ENCODE results near the gene LRRC34.
A peak's percentile ranks its signal among the peaks of the same experiment; 100 is the strongest.

Gene LRRC34

GRCh38 chr3:169812332-169813235 is at the start of gene LRRC34, which contains the start of gene LRRIQ4:
TSS of gene LRRC34 (minus strand) at chr3:169812904. CDS start at chr3:169812548, 356 bp downstream.
TSS of gene LRRIQ4 (plus strand) at chr3:169812870. CDS start at chr3:169821922, 9,052 bp downstream.
- TF ChIP-seq CTCF (IDR thresholded peaks at IDR 0.05), result no peak
- peaks cover 29 to 31% of the 10 kb centered on the region in 2 experiments for H3K4me1 ChIP-seq (ENCODE audit: control insufficient read depth in 1 of 2, insufficient read depth in 1 of 2, low read depth in 1 of 2, low read length in 1 of 2)
- H3K36me3 ChIP-seq, result no peaks in the 10 kb centered on the region
- H3K4me3 ChIP-seq (ENCODE audit: low read depth in 1 of 2, low read length in 1 of 2), result peak within 1 kb of the TSS; percentile 61 to 66
- H3K9me3 ChIP-seq, result no peaks in the 10 kb centered on the region
- peak within 1 kb of the TSS; percentile 13 for H3K27ac ChIP-seq
- peaks cover 12% of the 10 kb centered on the region for H3K27me3 ChIP-seq

GRCh38 chr3:169861871-169862270 is 49.2 kb upstream of the LRRC34 start:
- H3K27ac ChIP-seq, result no peak overlapping the region
- H3K9me3 ChIP-seq, result no peaks in the 10 kb centered on the region
- peaks cover 36% of the 10 kb centered on the region for H3K27me3 ChIP-seq
- TF ChIP-seq CTCF (IDR thresholded peaks at IDR 0.05), result no peak
- no peaks in the 10 kb centered on the region for H3K36me3 ChIP-seq
- no peak overlapping the region for H3K4me3 ChIP-seq (ENCODE audit: low read depth in 1 of 2, low read length in 1 of 2)
- peaks cover 27 to 29% of the 10 kb centered on the region in 2 experiments for H3K4me1 ChIP-seq (ENCODE audit: control insufficient read depth in 1 of 2, insufficient read depth in 1 of 2, low read depth in 1 of 2, low read length in 1 of 2)

- peaks cover 33% of the 10 kb centered on the region for H3K27me3 ChIP-seq
- H3K27ac ChIP-seq, result no peak overlapping the region
- no peaks in the 10 kb centered on the region for H3K9me3 ChIP-seq
- no peak for TF ChIP-seq CTCF (IDR thresholded peaks at IDR 0.05)
- H3K4me3 ChIP-seq (ENCODE audit: low read depth in 1 of 2, low read length in 1 of 2), result no peak overlapping the region
- no peaks in the 10 kb centered on the region for H3K36me3 ChIP-seq
- H3K4me1 ChIP-seq (ENCODE audit: control insufficient read depth in 1 of 2, insufficient read depth in 1 of 2, low read depth in 1 of 2, low read length in 1 of 2), result no peaks in the 10 kb centered on the region
Measured at GRCh38 chr3:169857811-169858210, 45.1 kb upstream of the LRRC34 start.

- Histone ChIP-seq H3K4me3 (ENCODE audit: low read depth in 1 of 2, low read length in 1 of 2) (no peak overlapping the region), H3K4me1 (ENCODE audit: control insufficient read depth in 1 of 2, insufficient read depth in 1 of 2, low read depth in 1 of 2, low read length in 1 of 2) (no peaks in the 10 kb centered on the region), H3K36me3 (no peaks in the 10 kb centered on the region), H3K27ac (no peak overlapping the region), H3K9me3 (no peaks in the 10 kb centered on the region), H3K27me3 (peaks cover 16% of the 10 kb centered on the region)
- TF ChIP-seq CTCF (IDR thresholded peaks at IDR 0.05), result no peak
Measured at GRCh38 chr3:169855514-169855913, 42.8 kb upstream of the LRRC34 start.

- H3K4me1 ChIP-seq (ENCODE audit: control insufficient read depth in 1 of 2, insufficient read depth in 1 of 2, low read depth in 1 of 2, low read length in 1 of 2), result no peaks in the 10 kb centered on the region
- no peaks in the 10 kb centered on the region for H3K9me3 ChIP-seq
- no peak overlapping the region for H3K27ac ChIP-seq
- no peak overlapping the region for H3K4me3 ChIP-seq (ENCODE audit: low read depth in 1 of 2, low read length in 1 of 2)
- H3K27me3 ChIP-seq, result no peaks in the 10 kb centered on the region
- H3K36me3 ChIP-seq, result no peaks in the 10 kb centered on the region
- no peak for TF ChIP-seq CTCF (IDR thresholded peaks at IDR 0.05)
Measured at GRCh38 chr3:169850618-169851017, 37.9 kb upstream of the LRRC34 start.

All from neutrophil (primary cell).